Measurements from ENCODE around the gene CDH18.

- no peak for TF ChIP-seq EZH2 (IDR thresholded peaks at IDR 0.05; ENCODE audit: insufficient read depth, poor library complexity, severe bottlenecking)
- TF ChIP-seq EZH2phosphoT487 (IDR thresholded peaks at IDR 0.05; ENCODE audit: insufficient read depth, low read depth): no peak
Measured at GRCh38 chr5:19865336-19866089, 122.5 kb downstream of the CDH18 start.

All from GM23248 (cell line).